NCI-H345 treated with DMSO at 0.1 percent for 48 hours (cell line): Measurements from ENCODE around the gene ZBBX.

Source experiments
- DNase-seq: peaks from one replicate; lab custom pipeline; 2025; ENCODE audit not compliant: unreplicated experiment; lab: John Stamatoyannopoulos, UW

The ZBBX gene

GRCh38 chr3:167306319-167306718, 73.8 kb downstream of the ZBBX start:
- no peak for DNase-seq

GRCh38 chr3:167305340-167305890, 74.7 kb downstream of the ZBBX start:
- no peak for DNase-seq

- no peak for DNase-seq
Measured at GRCh38 chr3:167304077-167304476, 76.0 kb downstream of the ZBBX start.

GRCh38 chr3:167302678-167303077, 77.4 kb downstream of the ZBBX start:
- no peak for DNase-seq

GRCh38 chr3:167300207-167300606, 79.9 kb downstream of the ZBBX start:
- DNase-seq, result no peak

- DNase-seq, result no peak
Measured at GRCh38 chr3:167289435-167289834, 90.7 kb downstream of the ZBBX start.

- DNase-seq, result no peak
Measured at GRCh38 chr3:167288737-167289136, 91.4 kb downstream of the ZBBX start.

GRCh38 chr3:167287308-167287707, 92.8 kb downstream of the ZBBX start:
- no peak for DNase-seq

GRCh38 chr3:167274141-167274874, 105.8 kb downstream of the ZBBX start:
- DNase-seq, result no peak

GRCh38 chr3:167253037-167253436, 127.1 kb downstream of the ZBBX start:
- no peak for DNase-seq

- DNase-seq, result no peak
Measured at GRCh38 chr3:167251678-167252077, 128.4 kb downstream of the ZBBX start.

- DNase-seq, result no peak
Measured at GRCh38 chr3:167246252-167246651, 133.8 kb downstream of the ZBBX start.

- DNase-seq, result no peak
Measured at GRCh38 chr3:167241048-167241845, 138.8 kb downstream of the ZBBX start.

- no peak for DNase-seq
Measured at GRCh38 chr3:167228135-167228534, 152.0 kb downstream of the ZBBX start.

GRCh38 chr3:167225821-167226220, 154.3 kb downstream of the ZBBX start:
- DNase-seq, result no peak

- no peak for DNase-seq
Measured at GRCh38 chr3:167209011-167209410, 171.1 kb downstream of the ZBBX start.

GRCh38 chr3:167203062-167203461, 177.0 kb downstream of the ZBBX start:
- DNase-seq, result no peak

- no peak for DNase-seq
Measured at GRCh38 chr3:167198949-167199600, 181.0 kb downstream of the ZBBX start.
